ENCODE data around the gene ZNF768. TPM values are rescaled to one million over a fixed set of nuclear protein-coding genes. Genes with fewer than 3 reads are reported as not detected.

Gene ZNF768
- total RNA-seq, 1 donor from 2014 or later, result 18.9 TPM

GRCh38 chr16:30555315-30556124, 29.2 kb upstream of the ZNF768 start:
- Histone ChIP-seq H3K4me1 (peaks cover 8 to 9% of the 10 kb centered on the region in 2 donors), H3K4me3 (no peak overlapping the region), H3K9me3 (no peaks in the 10 kb centered on the region), H3K27me3 (no peaks in the 10 kb centered on the region), H3K27ac (no peak overlapping the region), H3K36me3 (peaks cover 17 to 34% of the 10 kb centered on the region in 2 donors)
- intact Hi-C loops (cut with DNase I), result no loop called here
- no peak for DNase-seq (ENCODE audit: low spot score in 2 of 2)
- TF ChIP-seq CTCF (IDR thresholded peaks at IDR 0.05), result no peak

- H3K9me3 ChIP-seq, result no peaks in the 10 kb centered on the region
- no peak for TF ChIP-seq CTCF (IDR thresholded peaks at IDR 0.05)
- H3K27ac ChIP-seq, result no peak overlapping the region
- H3K27me3 ChIP-seq, result no peaks in the 10 kb centered on the region
- intact Hi-C loops (cut with DNase I), result no loop called here
- no peak for DNase-seq (ENCODE audit: low spot score in 2 of 2)
- H3K4me1 ChIP-seq, result peaks cover 8 to 9% of the 10 kb centered on the region in 2 donors
- H3K36me3 ChIP-seq, result peaks cover 17 to 34% of the 10 kb centered on the region in 2 donors
- no peak overlapping the region for H3K4me3 ChIP-seq
Observed at GRCh38 chr16:30554557-30555314, 28.4 kb upstream of the ZNF768 start.

GRCh38 chr16:30553393-30553899, 27.1 kb upstream of the ZNF768 start:
- no peaks in the 10 kb centered on the region for H3K27me3 ChIP-seq
- intact Hi-C loops (cut with DNase I), result no loop called here
- H3K4me3 ChIP-seq, result no peak overlapping the region
- TF ChIP-seq CTCF (IDR thresholded peaks at IDR 0.05), result no peak
- H3K36me3 ChIP-seq, result peaks cover 17 to 34% of the 10 kb centered on the region in 2 donors
- no peak for DNase-seq (ENCODE audit: low spot score in 2 of 2)
- peaks cover 8 to 9% of the 10 kb centered on the region in 2 donors for H3K4me1 ChIP-seq
- H3K27ac ChIP-seq, result no peak overlapping the region
- no peaks in the 10 kb centered on the region for H3K9me3 ChIP-seq

GRCh38 chr16:30552956-30553355, 26.6 kb upstream of the ZNF768 start:
- Histone ChIP-seq H3K9me3 (no peaks in the 10 kb centered on the region), H3K4me1 (peaks cover 8 to 9% of the 10 kb centered on the region in 2 donors), H3K27ac (no peak overlapping the region), H3K27me3 (no peaks in the 10 kb centered on the region), H3K4me3 (no peak overlapping the region), H3K36me3 (peaks cover 17 to 34% of the 10 kb centered on the region in 2 donors)
- TF ChIP-seq CTCF (IDR thresholded peaks at IDR 0.05), result no peak
- intact Hi-C loops (cut with DNase I), result no loop called here
- no peak for DNase-seq (ENCODE audit: low spot score in 2 of 2)

- Histone ChIP-seq H3K27ac (no peak overlapping the region), H3K4me1 (peaks cover 3 to 5% of the 10 kb centered on the region in 2 donors), H3K4me3 (no peak overlapping the region), H3K36me3 (peaks cover 17 to 34% of the 10 kb centered on the region in 2 donors), H3K27me3 (no peaks in the 10 kb centered on the region), H3K9me3 (no peaks in the 10 kb centered on the region)
- intact Hi-C loops (cut with DNase I), result no loop called here
- DNase-seq (ENCODE audit: low spot score in 2 of 2), result no peak
- TF ChIP-seq CTCF (IDR thresholded peaks at IDR 0.05), result no peak
Observed at GRCh38 chr16:30551781-30552180, 25.4 kb upstream of the ZNF768 start.

All from ascending aorta (tissue), 2 donors.